Stimulated activated CD8-positive, alpha-beta memory T cell treated with anti-CD3 and anti-CD28 coated beads, Interleukin-15, amount 100 ng/mL, for 24 hours (primary cell): ENCODE data around the gene TUBB4B.

Experiments used
- DNase-seq: peaks from one replicate; pipeline ENCODE4 v3.0.0-alpha.2; 2020; ENCODE audit warnings: low read depth

Gene TUBB4B

GRCh38 chr9:137225699-137226331, 15.3 kb upstream of the TUBB4B start:
- no peak for DNase-seq

- no peak for DNase-seq
Measured at GRCh38 chr9:137226338-137227053, 14.6 kb upstream of the TUBB4B start.

GRCh38 chr9:137227054-137227852, 13.8 kb upstream of the TUBB4B start, which contains the start of gene RNF224:
TSS of gene RNF224 (plus strand) at chr9:137227502. CDS start at chr9:137228336, 834 bp downstream.
- DNase-seq, result peak; percentile 51

- no peak for DNase-seq
Measured at GRCh38 chr9:137227853-137228505, 13.1 kb upstream of the TUBB4B start.

GRCh38 chr9:137228506-137228967, 12.6 kb upstream of the TUBB4B start:
- no peak for DNase-seq

GRCh38 chr9:137228968-137229896, 11.9 kb upstream of the TUBB4B start:
- DNase-seq, result no peak

DNA sequence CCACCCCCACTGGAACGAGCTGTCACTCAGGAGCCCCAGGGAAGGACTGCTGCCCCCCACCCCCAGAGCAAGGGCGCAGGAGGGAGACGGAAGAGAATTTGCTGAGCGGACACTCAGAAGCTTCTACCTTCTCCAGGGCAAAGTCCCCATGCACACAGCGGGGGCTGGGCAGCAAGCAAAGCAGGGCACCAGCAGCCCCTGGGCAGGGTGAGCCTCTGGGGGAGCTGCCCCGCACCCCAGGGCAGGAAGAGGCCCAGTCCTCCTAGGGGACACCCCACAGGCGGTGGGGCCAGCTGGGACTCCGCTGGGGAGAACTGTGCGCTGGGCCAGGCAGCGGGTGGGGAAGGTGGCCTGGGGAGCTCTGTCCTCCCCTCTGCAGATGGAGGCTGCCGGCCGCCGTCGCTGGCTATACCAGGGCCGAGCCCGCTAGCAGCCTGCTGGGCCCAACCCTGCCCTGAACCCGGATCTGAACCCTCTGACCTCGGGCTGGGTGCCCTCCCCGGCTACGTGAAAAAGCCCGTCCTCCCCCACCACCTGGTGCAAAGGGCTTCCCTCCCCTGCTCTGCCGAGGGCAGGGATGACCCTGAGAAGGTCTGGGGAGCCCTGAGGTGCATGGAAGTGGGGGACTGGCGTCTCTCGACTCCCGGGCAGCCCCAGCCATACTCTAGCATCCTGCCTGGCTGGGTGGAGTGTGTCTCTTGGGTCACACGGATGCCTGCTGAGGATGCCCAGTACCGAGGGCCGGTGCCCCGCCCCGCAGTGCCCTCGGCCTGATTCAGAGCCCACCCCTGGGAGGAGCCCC, 11.0 kb upstream of the TUBB4B start:
- no peak for DNase-seq

GRCh38 chr9:137230705-137231371, 10.2 kb upstream of the TUBB4B start, which contains the start of gene SLC34A3:
TSS of gene SLC34A3 (plus strand) at chr9:137230901. CDS start at chr9:137231703, 802 bp downstream.
- no peak for DNase-seq

GRCh38 chr9:137231372-137232039, 9.6 kb upstream of the TUBB4B start:
- no peak for DNase-seq

DNA sequence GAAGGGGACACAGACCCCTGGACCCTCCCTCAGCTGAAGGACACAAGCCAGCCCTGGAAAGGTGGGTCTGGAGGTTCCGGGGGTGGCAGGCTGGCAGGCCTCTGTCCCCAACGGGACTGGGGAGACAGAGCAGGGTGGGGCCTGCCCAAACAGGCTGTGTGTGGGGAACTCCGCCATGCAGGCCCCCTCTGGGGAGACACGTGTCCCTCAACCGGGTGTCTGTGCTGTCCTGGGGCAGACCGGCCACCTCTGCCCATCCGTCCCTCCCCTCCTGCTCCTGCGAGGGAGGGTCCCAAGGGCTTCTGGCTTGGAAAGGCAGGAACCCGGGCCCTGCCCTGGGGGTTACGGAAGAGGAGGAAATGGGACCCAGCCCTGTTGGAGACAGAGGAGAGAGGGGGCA, 9.0 kb upstream of the TUBB4B start:
- DNase-seq, result no peak

DNA sequence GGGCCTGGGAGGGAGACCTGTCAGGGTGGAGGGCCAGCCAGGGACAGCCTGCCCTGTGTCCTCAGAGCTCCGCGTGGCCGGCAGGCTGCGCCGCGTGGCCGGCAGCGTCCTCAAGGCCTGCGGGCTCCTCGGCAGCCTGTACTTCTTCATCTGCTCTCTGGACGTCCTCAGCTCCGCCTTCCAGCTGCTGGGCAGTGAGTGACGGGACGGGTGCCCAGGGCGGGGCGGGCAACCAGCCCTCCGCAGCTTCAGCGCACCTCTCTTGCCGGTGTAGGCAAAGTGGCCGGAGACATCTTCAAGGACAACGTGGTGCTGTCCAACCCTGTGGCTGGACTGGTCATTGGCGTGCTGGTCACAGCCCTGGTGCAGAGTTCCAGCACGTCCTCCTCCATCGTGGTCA, 8.6 kb upstream of the TUBB4B start:
- no peak for DNase-seq

- DNase-seq, result no peak
Measured at GRCh38 chr9:137233143-137233980, 7.7 kb upstream of the TUBB4B start.

- DNase-seq, result no peak
Measured at GRCh38 chr9:137234055-137234697, 6.9 kb upstream of the TUBB4B start.

DNA sequence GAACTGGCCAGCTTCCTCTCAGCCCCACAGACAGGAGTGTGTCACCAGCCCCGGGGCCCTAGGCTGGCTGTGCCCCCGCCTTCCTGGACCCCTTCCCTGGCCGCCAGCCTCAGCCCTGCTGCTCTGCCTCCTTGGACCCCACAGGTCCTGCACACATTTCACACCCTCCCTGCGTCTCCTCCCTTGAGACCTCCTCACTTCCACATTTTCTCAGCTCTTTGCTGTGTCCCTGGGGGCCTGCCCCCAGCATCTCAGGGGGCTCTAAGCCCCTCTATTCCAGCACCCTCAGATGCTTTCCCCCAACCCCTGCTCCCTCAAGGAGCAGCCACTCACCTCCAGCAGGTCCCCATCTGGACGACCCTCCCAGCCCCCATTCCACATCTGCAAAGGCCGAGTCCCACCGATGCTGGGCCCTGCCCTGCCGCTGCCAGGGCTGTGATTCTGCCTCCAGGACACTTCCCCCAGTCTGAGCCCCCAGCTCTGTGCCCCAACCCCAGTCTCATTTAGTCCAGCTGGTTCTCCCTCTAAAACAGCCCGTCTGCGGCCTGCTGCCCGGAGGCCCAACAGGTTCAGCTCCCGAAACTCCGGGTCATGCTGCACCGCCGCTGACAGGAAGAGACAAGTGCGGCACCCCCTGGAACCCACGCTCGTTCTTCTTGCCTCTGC, 6.2 kb upstream of the TUBB4B start:
- no peak for DNase-seq

- DNase-seq, result no peak
Measured at GRCh38 chr9:137235424-137236237, 5.5 kb upstream of the TUBB4B start.
